ENCODE measurements around the gene CRABP1. TPM values are rescaled to one million over a fixed set of nuclear protein-coding genes. Genes with fewer than 3 reads are reported as not detected.

CRABP1 gene
- total RNA-seq, 1 experiment from 2014 or later, result not detected

GRCh38 chr15:78390826-78391225 is 50.7 kb downstream of the CRABP1 start:
- in situ Hi-C loops (cut with HindIII; ENCODE audit: low pct_unique_long_range_greater_than_20kb, low sequenced_read_pairs), result no loop called here
- no peak for DNase-seq (ENCODE audit: low read depth)

GRCh38 chr15:78391781-78392180 is 51.6 kb downstream of the CRABP1 start:
- no peak for DNase-seq (ENCODE audit: low read depth)
- in situ Hi-C loops (cut with HindIII; ENCODE audit: low pct_unique_long_range_greater_than_20kb, low sequenced_read_pairs), result no loop called here

- in situ Hi-C loops (cut with HindIII; ENCODE audit: low pct_unique_long_range_greater_than_20kb, low sequenced_read_pairs), result no loop called here
- no peak for DNase-seq (ENCODE audit: low read depth)
Observed at GRCh38 chr15:78392430-78392829, 52.3 kb downstream of the CRABP1 start.

- no peak for DNase-seq (ENCODE audit: low read depth)
- in situ Hi-C loops (cut with HindIII; ENCODE audit: low pct_unique_long_range_greater_than_20kb, low sequenced_read_pairs), result no loop called here
Observed at GRCh38 chr15:78393137-78393536, 53.0 kb downstream of the CRABP1 start.

GRCh38 chr15:78394026-78394425 is 53.9 kb downstream of the CRABP1 start:
- no peak for DNase-seq (ENCODE audit: low read depth)
- in situ Hi-C loops (cut with HindIII; ENCODE audit: low pct_unique_long_range_greater_than_20kb, low sequenced_read_pairs), result no loop called here

GRCh38 chr15:78394981-78395616 is 54.9 kb downstream of the CRABP1 start:
- in situ Hi-C loops (cut with HindIII; ENCODE audit: low pct_unique_long_range_greater_than_20kb, low sequenced_read_pairs), result no loop called here
- DNase-seq (ENCODE audit: low read depth), result no peak

- DNase-seq (ENCODE audit: low read depth), result no peak
- in situ Hi-C loops (cut with HindIII; ENCODE audit: low pct_unique_long_range_greater_than_20kb, low sequenced_read_pairs), result no loop called here
Observed at GRCh38 chr15:78396186-78396814, 56.1 kb downstream of the CRABP1 start.

- no peak for DNase-seq (ENCODE audit: low read depth)
- in situ Hi-C loops (cut with HindIII; ENCODE audit: low pct_unique_long_range_greater_than_20kb, low sequenced_read_pairs), result no loop called here
Observed at GRCh38 chr15:78396976-78397375, 56.8 kb downstream of the CRABP1 start.

GRCh38 chr15:78397382-78397781 is 57.2 kb downstream of the CRABP1 start:
- DNase-seq (ENCODE audit: low read depth), result no peak
- in situ Hi-C loops (cut with HindIII; ENCODE audit: low pct_unique_long_range_greater_than_20kb, low sequenced_read_pairs), result no loop called here

Other genes with a start within 250 kb of the CRABP1 start
- gene SH2D7, start 247.8 kb upstream of the CRABP1 start, total RNA-seq (2014; rRNA removed; shearing (Covaris generic); ENCODE audit: low replicate concordance), result not detected in 2 replicates
- 0.30 and 2.6 TPM in 2 replicates for gene CIB2, start 208.9 kb upstream of the CRABP1 start, total RNA-seq (2014; rRNA removed; shearing (Covaris generic); ENCODE audit: low replicate concordance)
- 19.6 and 43.8 TPM in 2 replicates for gene IDH3A, start 191.0 kb upstream of the CRABP1 start, total RNA-seq (2014; rRNA removed; shearing (Covaris generic); ENCODE audit: low replicate concordance)
- not detected in 2 replicates for gene ACSBG1, start 105.8 kb upstream of the CRABP1 start, total RNA-seq (2014; rRNA removed; shearing (Covaris generic); ENCODE audit: low replicate concordance)
- not detected in 2 replicates for gene DNAJA4, start 75.8 kb upstream of the CRABP1 start, total RNA-seq (2014; rRNA removed; shearing (Covaris generic); ENCODE audit: low replicate concordance)
- gene SKIC8, start 40.7 kb upstream of the CRABP1 start, total RNA-seq (2014; rRNA removed; shearing (Covaris generic); ENCODE audit: low replicate concordance), result 58.7 and 90.7 TPM in 2 replicates
- 8.1 and 10.9 TPM in 2 replicates for gene IREB2, start 97.9 kb downstream of the CRABP1 start, total RNA-seq (2014; rRNA removed; shearing (Covaris generic); ENCODE audit: low replicate concordance)
- gene HYKK, start 167.2 kb downstream of the CRABP1 start, total RNA-seq (2014; rRNA removed; shearing (Covaris generic); ENCODE audit: low replicate concordance), result 0.84 and 7.6 TPM in 2 replicates
- gene PSMA4, start 200.1 kb downstream of the CRABP1 start, total RNA-seq (2014; rRNA removed; shearing (Covaris generic); ENCODE audit: low replicate concordance), result 336 and 343 TPM in 2 replicates
- gene CHRNA5, start 225.2 kb downstream of the CRABP1 start, total RNA-seq (2014; rRNA removed; shearing (Covaris generic); ENCODE audit: low replicate concordance), result 9.0 and 44.5 TPM in 2 replicates